ENCODE measurements around the gene PHF13. TPM values are rescaled to one million over a fixed set of nuclear protein-coding genes. Genes with fewer than 3 reads are reported as not detected.
A peak's percentile ranks its signal among the peaks of the same experiment; 100 is the strongest.
"Not testable (repeated sequence)": the region's sequence is repeated elsewhere in the genome, so short reads cannot be mapped to it uniquely, and the experiment has no call there.

Gene PHF13
- total and polyA plus RNA-seq, 4 donors: 1.4 to 8.7 (median 3.8) TPM

- no peak overlapping the region for H3K4me3 ChIP-seq (ENCODE audit: low read depth in 1 of 3, low read length in 3 of 3)
- H3K27ac ChIP-seq (ENCODE audit: low read depth in 1 of 2, low read length in 2 of 2): no peak overlapping the region
- no peak for TF ChIP-seq CTCF (IDR thresholded peaks at IDR 0.05; ENCODE audit: low read depth, low read length, missing input control)
- TF ChIP-seq HNF4G (IDR thresholded peaks at IDR 0.05): no peak
- no peak overlapping the region for H3K9ac ChIP-seq (ENCODE audit: low read depth in 1 of 2, low read length in 2 of 2)
- no peaks in the 10 kb centered on the region for H3K4me1 ChIP-seq (ENCODE audit: control insufficient read depth in 4 of 4, insufficient read depth in 4 of 4, low read length in 3 of 4)
- no peaks in the 10 kb centered on the region for H3K9me3 ChIP-seq (ENCODE audit: control insufficient read depth in 4 of 4, low read length in 3 of 4)
- 89% methylated on average over 7 of the region's 7 CpGs for WGBS
- DNase-seq (ENCODE audit: low spot score): no peak
- peaks cover 0 to 28% (median 6%) of the 10 kb centered on the region in 4 donors for H3K36me3 ChIP-seq (ENCODE audit: control insufficient read depth in 4 of 4, insufficient read depth in 3 of 4, low read depth in 1 of 4, low read length in 3 of 4)
- H3K27me3 ChIP-seq (ENCODE audit: control insufficient read depth in 4 of 4, insufficient read depth in 4 of 4, low read length in 3 of 4): no peaks in the 10 kb centered on the region
Measured at GRCh38 chr1:6660415-6661049, 47.0 kb downstream of the PHF13 start.

GRCh38 chr1:6662468-6662867 lies 48.9 kb downstream of the PHF13 start:
- not testable (repeated sequence) for DNase-seq (ENCODE audit: low spot score)
- H3K36me3 ChIP-seq (ENCODE audit: control insufficient read depth in 4 of 4, insufficient read depth in 3 of 4, low read depth in 1 of 4, low read length in 3 of 4): peaks cover 1 to 38% (median 10%) of the 10 kb centered on the region in 4 donors

GRCh38 chr1:6666696-6667095 lies 53.2 kb downstream of the PHF13 start:
- Histone ChIP-seq H3K4me1 (ENCODE audit: control insufficient read depth in 4 of 4, insufficient read depth in 4 of 4, low read length in 3 of 4) (no peaks in the 10 kb centered on the region), H3K27ac (ENCODE audit: low read depth in 1 of 2, low read length in 2 of 2) (no peak overlapping the region), H3K4me3 (ENCODE audit: low read depth in 1 of 3, low read length in 3 of 3) (no peak overlapping the region), H3K27me3 (ENCODE audit: control insufficient read depth in 4 of 4, insufficient read depth in 4 of 4, low read length in 3 of 4) (no peaks in the 10 kb centered on the region), H3K9me3 (ENCODE audit: control insufficient read depth in 4 of 4, low read length in 3 of 4) (no peaks in the 10 kb centered on the region), H3K9ac (ENCODE audit: low read depth in 1 of 2, low read length in 2 of 2) (no peak overlapping the region), H3K36me3 (ENCODE audit: control insufficient read depth in 4 of 4, insufficient read depth in 3 of 4, low read depth in 1 of 4, low read length in 3 of 4) (peaks cover 1 to 37% (median 13%) of the 10 kb centered on the region in 4 donors)
- WGBS: 93% methylated on average over 5 of the region's 5 CpGs
- no peak for TF ChIP-seq JUND (IDR thresholded peaks at IDR 0.05)
- no peak for TF ChIP-seq MAX (IDR thresholded peaks at IDR 0.05)
- no peak for TF ChIP-seq GABPA (IDR thresholded peaks at IDR 0.05 in 1 of 2, conservative IDR thresholded peaks at IDR 0.05 in 1 of 2)
- no peak for TF ChIP-seq ZBTB33 (IDR thresholded peaks at IDR 0.05)
- TF ChIP-seq HNF4G (IDR thresholded peaks at IDR 0.05): no peak
- no peak for TF ChIP-seq FOXA1 (IDR thresholded peaks at IDR 0.05)
- TF ChIP-seq ATF3 (IDR thresholded peaks at IDR 0.05): no peak
- no peak for TF ChIP-seq REST (IDR thresholded peaks at IDR 0.05)
- no peak for TF ChIP-seq FOXA2 (IDR thresholded peaks at IDR 0.05)
- peak; percentile 64 for DNase-seq (ENCODE audit: low spot score)

More at GRCh38 chr1:6662468-6662867, 48.9 kb downstream of the PHF13 start:
- H3K9ac ChIP-seq (ENCODE audit: low read depth in 1 of 2, low read length in 2 of 2); H3K27ac ChIP-seq (ENCODE audit: low read depth in 1 of 2, low read length in 2 of 2); H3K4me3 ChIP-seq (ENCODE audit: low read depth in 1 of 3, low read length in 3 of 3); H3K9me3 ChIP-seq (ENCODE audit: control insufficient read depth in 4 of 4, low read length in 3 of 4); H3K27me3 ChIP-seq (ENCODE audit: control insufficient read depth in 4 of 4, insufficient read depth in 4 of 4, low read length in 3 of 4); H3K4me1 ChIP-seq (ENCODE audit: control insufficient read depth in 4 of 4, insufficient read depth in 4 of 4, low read length in 3 of 4): not testable (repeated sequence)
- WGBS: 98% methylated on average over 7 of the region's 7 CpGs

Data from liver (tissue), 9 donors.